Mucosa of descending colon (tissue), 3 donors: ENCODE measurements around the gene PTK7. TPM values are rescaled to one million over a fixed set of nuclear protein-coding genes. Genes with fewer than 3 reads are reported as not detected.

Experiments
- ATAC-seq: fragments of 200-7000 bp; cut with Tn5 transposase; one replicate; pipeline ENCODE4 v1.9.1; 2020; ENCODE audit warnings: mild to moderate bottlenecking, moderate library complexity
- DNase-seq, 3 donors: peaks; one replicate each; pipeline ENCODE4 v3.0.0-alpha.2; 2020
- H3K36me3 ChIP-seq: fragments of 200-600 bp; one replicate; pipeline ENCODE4 v1.8.0; 2021; ENCODE audit warnings: low read depth, mild to moderate bottlenecking
- H3K4me1 ChIP-seq: fragments of 200-600 bp; one replicate; pipeline ENCODE4 v1.8.0; 2021; ENCODE audit warnings: low read depth, mild to moderate bottlenecking
- H3K4me3 ChIP-seq: fragments of 200-600 bp; one replicate; pipeline ENCODE4 v1.8.0; 2021; ENCODE audit warnings: mild to moderate bottlenecking
- H3K9me3 ChIP-seq: fragments of 200-600 bp; one replicate; pipeline ENCODE4 v1.8.0; 2021; ENCODE audit warnings: mild to moderate bottlenecking
- CTCF ChIP-seq: fragments of 200-600 bp; IDR thresholded peaks from one replicate; pipeline ENCODE4 v1.8.0; 2022; ENCODE audit warnings: antibody characterized with exemption, mild to moderate bottlenecking
- intact Hi-C, 2 donors: fragments of 100-400 bp; cut with DNase I in 1 of 2; cut with micrococcal nuclease in 1 of 2; formaldehyde crosslinking; loops; one replicate each; pipeline versions ENCODE4 v1.11.0 to v1.11.1; 2022; cut with DNase I, micrococcal nuclease
- total RNA-seq, 3 donors: library from RNA; stranded (reverse); fragmentation: NEBNext Ultra II Directional in 2 of 3; extraction: Animal tissue kit (Norgen Biotek cat#: 25700) in 2 of 3; gene quantifications; one replicate each; pipeline versions ENCODE4 v1.2.1 to v1.2.4, GENCODE V29; 2021 to 2023
- donor health status: DM: no; HTN: no; CAD: no; lungs with moderate emphysema.
- donor health status: DM: no; HTN: no; CAD: no.
- donor health status: DM: no; HTN: yes; CAD: no.

The PTK7 gene
- total RNA-seq, 3 donors from 2014 or later, result 8.3 to 12.9 (median 9.4) TPM

DNA sequence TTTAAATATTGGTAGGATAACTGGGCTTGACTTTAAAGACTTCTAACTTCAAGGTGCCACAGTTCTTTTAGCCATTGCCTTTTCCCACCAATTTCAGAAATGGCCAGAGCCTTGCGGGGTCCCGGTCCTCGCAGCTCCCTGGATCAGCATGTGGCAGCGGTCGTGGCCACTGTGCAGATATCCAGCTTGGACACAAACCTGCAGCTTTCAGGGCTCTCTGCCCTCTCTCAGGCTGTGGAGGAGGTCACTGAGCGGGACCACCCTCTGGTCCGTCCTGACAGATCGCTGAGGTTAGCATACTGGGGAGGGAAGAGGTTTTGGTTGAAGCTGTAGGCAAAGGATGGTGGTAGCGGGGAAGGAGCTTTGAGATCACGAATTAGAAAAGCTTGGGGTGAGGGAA, 112.3 kb downstream of the PTK7 start:
- DNase-seq (peak in 1 of 3 donors; percentile 8), ATAC-seq (no peak)
- H3K36me3 ChIP-seq, result peaks cover 3% of the 10 kb centered on the region
- H3K4me1 ChIP-seq, result peaks cover under 1% of the 10 kb centered on the region
- intact Hi-C loops, result no loop called here
- H3K9me3 ChIP-seq, result no peaks in the 10 kb centered on the region
- no peak for TF ChIP-seq CTCF
- H3K4me3 ChIP-seq, result no peak overlapping the region

GRCh38 chr6:43189776-43190304, 113.7 kb downstream of the PTK7 start:
- Histone ChIP-seq H3K4me1 (no peaks in the 10 kb centered on the region), H3K9me3 (no peaks in the 10 kb centered on the region), H3K4me3 (no peak overlapping the region), H3K36me3 (peaks cover 3% of the 10 kb centered on the region)
- TF ChIP-seq CTCF, result no peak
- DNase-seq, result no peak
- intact Hi-C loops, result no loop called here
- no peak for ATAC-seq

GRCh38 chr6:43192911-43193310, 116.8 kb downstream of the PTK7 start:
- intact Hi-C loops, result no loop called here
- H3K36me3 ChIP-seq, result peaks cover 9% of the 10 kb centered on the region

DNA sequence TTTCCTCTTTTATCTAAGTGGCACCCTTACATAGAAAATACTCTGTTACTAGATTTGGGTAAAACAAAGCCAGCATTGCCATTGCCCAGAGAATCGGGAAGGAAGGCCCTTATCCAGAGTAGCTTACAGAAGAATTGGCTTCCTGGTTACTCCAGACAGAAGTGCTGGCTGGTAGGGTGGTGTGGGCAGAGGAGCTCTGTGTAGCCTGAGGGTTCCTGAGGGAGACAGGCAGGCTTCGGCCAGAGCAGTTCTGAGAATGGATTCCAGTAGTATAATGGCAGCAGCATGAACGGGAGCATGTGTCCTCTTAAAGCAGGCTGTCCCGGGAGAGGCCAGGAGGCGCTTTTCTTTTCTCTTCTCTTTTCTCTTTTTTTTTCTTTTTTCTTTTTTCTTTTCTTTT, 117.8 kb downstream of the PTK7 start:
- intact Hi-C loops, result no loop called here
- ATAC-seq (no peak), DNase-seq (peak in 1 of 3 donors; percentile 1)
- no peaks in the 10 kb centered on the region for H3K4me1 ChIP-seq
- peaks cover 9% of the 10 kb centered on the region for H3K36me3 ChIP-seq
- H3K9me3 ChIP-seq, result no peaks in the 10 kb centered on the region
- no peak for TF ChIP-seq CTCF
- no peak overlapping the region for H3K4me3 ChIP-seq

More at GRCh38 chr6:43192911-43193310, 116.8 kb downstream of the PTK7 start:
- no peak overlapping the region for H3K4me3 ChIP-seq
- ATAC-seq, result no peak
- no peaks in the 10 kb centered on the region for H3K9me3 ChIP-seq
- no peaks in the 10 kb centered on the region for H3K4me1 ChIP-seq
- TF ChIP-seq CTCF, result no peak
- DNase-seq, result peak in 1 of 3 donors; percentile 11

- DNase-seq, result peak in 1 of 3 donors; percentile 2
- no peak for ATAC-seq
- H3K9me3 ChIP-seq, result no peaks in the 10 kb centered on the region
- peaks cover 9% of the 10 kb centered on the region for H3K36me3 ChIP-seq
- TF ChIP-seq CTCF, result no peak
- H3K4me1 ChIP-seq, result no peaks in the 10 kb centered on the region
- intact Hi-C loops, result no loop called here
- no peak overlapping the region for H3K4me3 ChIP-seq
Measured at GRCh38 chr6:43196337-43196736, 120.2 kb downstream of the PTK7 start.

DNA sequence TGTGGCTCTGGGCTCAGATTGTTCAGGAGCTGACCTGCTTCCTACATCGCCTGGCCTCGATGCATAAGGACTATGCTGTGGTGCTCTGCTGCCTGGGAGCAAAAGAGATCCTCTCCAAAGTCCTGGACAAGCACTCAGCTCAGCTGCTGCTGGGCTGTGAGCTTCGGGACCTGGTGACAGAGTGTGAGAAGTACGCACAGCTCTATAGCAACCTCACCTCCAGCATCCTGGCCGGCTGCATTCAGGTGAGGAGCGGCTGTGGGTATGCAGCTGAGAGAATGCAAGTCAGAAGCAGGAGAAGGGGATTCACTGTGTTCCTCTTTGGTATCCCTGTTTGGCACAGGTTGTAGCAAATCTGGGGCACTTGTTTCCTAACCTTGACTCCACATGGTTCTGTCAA, 123.8 kb downstream of the PTK7 start:
- ATAC-seq (no peak), DNase-seq (peak in 1 of 3 donors; percentile 10)
- intact Hi-C loops, result no loop called here
- Histone ChIP-seq H3K9me3 (no peaks in the 10 kb centered on the region), H3K36me3 (peaks cover 6% of the 10 kb centered on the region), H3K4me1 (no peaks in the 10 kb centered on the region), H3K4me3 (no peak overlapping the region)
- no peak for TF ChIP-seq CTCF
